ENCODE measurements around the gene EPB41L4B.
"Not testable (repeated sequence)": the region's sequence is repeated elsewhere in the genome, so short reads cannot be mapped to it uniquely, and the experiment has no call there.

The EPB41L4B gene

DNA sequence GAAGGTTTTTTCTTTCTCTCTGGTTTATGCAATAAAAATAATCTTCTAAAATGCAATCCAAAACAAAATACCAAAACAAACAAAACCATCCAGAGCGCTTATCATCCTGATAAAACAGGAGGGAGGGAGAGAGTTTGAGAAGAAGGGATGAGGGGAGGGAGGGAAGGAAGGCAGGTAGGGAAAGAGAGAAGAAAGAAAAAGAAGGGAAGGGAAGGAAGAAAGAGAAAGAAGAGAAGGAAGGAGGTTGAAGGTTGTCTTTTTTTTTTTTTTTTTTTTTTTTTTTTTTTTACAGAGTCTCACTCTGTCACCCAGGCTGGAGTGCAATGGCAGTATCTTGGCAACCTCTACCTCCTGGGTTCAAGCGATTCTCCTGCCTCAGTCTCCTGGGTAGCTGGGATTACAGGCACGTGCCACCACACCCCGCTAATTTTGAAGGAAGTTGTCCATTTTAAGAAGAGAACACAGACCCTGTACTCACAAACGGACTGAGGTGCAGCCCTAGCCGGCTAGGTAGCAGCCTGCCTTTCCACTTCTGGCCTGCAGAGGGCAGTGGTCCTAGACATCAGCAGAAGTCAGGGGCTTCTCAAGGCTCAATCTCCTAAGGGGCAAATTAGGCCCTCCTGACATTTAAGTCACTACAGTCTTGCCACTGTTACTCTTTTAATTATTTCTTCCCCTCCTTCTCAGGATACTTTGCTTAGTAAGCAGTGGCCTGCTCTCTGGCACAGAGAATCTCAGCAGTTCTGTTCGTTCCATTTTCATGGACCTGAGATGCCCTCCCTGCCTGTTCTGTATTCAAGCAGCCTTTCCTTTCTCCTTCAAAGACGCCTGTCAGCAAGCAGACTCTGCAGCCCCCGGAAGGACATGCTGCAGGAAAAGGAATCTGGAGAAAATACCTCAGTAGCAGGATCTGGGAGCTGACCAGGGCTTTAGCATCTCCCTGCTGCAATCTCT, 76.4 kb downstream of the EPB41L4B start:
- peak; percentile 67 for DNase-seq (ENCODE audit: low spot score)

- DNase-seq (ENCODE audit: low spot score), result no peak
Measured at GRCh38 chr9:109242741-109243140, 78.1 kb downstream of the EPB41L4B start.

DNA sequence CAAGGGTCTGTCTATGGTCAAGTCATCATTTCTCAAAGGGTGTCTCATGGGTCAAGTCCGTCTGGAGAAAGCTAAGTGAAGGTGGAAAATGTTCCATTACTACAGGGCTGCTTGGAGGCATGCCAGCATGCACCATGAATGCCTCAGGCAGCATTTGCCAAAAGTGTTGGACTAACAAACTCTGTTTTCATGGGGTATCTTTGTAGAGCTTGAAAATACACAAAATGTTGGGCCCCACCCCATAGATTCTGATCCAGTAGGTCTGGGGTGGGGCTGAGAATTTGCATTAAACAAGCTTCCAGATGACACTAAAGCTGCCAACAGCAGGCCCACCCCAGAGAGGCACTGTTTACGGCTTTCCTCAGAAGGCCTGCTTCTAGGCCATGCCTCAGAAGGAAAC, 78.8 kb downstream of the EPB41L4B start:
- DNase-seq (ENCODE audit: low spot score), result no peak

GRCh38 chr9:109241207-109241606, 79.7 kb downstream of the EPB41L4B start:
- DNase-seq (ENCODE audit: low spot score), result no peak

- no peak for DNase-seq (ENCODE audit: low spot score)
Measured at GRCh38 chr9:109239240-109239639, 81.6 kb downstream of the EPB41L4B start.

DNA sequence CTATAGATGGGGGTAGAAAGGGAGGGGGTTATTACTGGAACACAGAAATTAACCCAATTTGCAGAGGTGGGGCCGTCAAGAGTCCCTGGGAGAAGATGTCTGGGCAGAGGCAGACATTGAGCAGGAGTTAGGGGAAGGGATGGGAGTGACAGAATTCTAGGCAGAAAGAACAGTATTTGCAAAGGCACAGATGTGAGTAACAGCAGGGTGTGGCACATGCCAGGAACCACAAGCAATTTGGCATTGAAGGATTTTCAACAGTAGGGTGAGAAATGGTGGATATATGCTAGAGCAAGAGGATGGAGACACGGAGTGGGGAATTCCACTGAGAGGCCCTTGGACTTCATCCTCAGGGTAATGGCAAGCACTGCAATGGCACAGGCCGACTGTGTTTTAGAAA, 82.2 kb downstream of the EPB41L4B start:
- DNase-seq (ENCODE audit: low spot score), result no peak

DNA sequence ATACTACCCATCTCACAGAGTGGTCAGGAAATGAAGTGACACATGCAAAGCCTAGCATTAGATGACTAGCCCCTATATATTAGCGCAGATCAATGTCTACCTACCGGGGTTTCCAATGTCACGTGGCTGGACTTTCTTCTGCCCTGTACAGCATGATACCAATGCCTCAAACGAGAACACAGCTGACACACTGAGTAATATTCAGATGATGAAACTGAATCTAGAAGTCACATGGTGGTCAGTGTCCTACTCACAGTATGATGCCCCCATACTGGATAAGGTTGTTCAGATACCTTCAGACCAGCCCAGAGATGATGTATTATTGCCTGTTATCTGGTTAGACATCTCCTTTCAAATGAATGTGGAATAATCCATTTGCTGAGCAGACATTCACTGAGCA, 82.7 kb downstream of the EPB41L4B start:
- DNase-seq (ENCODE audit: low spot score), result no peak

DNA sequence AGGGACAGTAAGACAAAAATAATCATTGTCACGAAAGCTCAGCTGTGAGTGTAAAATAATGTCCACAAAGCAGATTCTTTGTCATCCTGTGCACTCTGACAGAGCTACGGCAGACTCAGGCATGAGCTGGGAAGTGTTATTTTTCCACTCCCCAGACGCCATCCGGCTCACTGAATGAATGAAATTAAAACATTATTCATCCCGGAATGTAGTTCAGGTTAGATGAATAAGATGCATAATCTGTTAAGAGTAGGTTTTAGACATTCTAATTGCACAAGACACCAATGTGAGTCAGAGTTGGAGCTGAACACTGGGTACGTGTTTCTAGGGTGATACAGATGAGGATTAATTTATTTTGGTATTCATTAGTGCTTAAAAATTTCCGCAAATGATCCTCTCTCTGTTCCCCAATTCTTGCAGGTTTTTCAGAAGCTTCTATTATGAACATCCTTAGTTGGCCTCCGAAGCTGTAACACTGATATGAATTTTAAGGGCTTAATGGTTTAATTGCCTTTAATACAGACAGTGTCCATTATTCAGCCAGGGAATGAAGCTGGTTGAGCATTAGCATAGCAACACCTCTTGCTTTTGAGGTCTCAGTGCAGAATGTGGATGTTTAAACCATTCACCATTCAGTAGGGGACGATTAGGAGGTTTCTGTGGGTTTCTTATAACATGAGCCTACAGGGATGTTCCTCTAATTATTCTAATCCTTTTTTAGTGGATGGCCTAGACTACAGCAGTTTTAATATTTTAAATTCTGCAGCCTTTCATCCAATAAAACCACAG, 88.2 kb downstream of the EPB41L4B start:
- no peak for DNase-seq (ENCODE audit: low spot score)

- no peak for DNase-seq (ENCODE audit: low spot score)
Measured at GRCh38 chr9:109231593-109231992, 89.3 kb downstream of the EPB41L4B start.

- no peak for DNase-seq (ENCODE audit: low spot score)
Measured at GRCh38 chr9:109230277-109230676, 90.6 kb downstream of the EPB41L4B start.

- no peak for DNase-seq (ENCODE audit: low spot score)
Measured at GRCh38 chr9:109229682-109230081, 91.2 kb downstream of the EPB41L4B start.

GRCh38 chr9:109228093-109228642, 92.7 kb downstream of the EPB41L4B start:
- no peak for DNase-seq (ENCODE audit: low spot score)

GRCh38 chr9:109225629-109226028, 95.2 kb downstream of the EPB41L4B start:
- DNase-seq (ENCODE audit: low spot score), result no peak

GRCh38 chr9:109224751-109225150, 96.1 kb downstream of the EPB41L4B start:
- DNase-seq (ENCODE audit: low spot score), result no peak

DNA sequence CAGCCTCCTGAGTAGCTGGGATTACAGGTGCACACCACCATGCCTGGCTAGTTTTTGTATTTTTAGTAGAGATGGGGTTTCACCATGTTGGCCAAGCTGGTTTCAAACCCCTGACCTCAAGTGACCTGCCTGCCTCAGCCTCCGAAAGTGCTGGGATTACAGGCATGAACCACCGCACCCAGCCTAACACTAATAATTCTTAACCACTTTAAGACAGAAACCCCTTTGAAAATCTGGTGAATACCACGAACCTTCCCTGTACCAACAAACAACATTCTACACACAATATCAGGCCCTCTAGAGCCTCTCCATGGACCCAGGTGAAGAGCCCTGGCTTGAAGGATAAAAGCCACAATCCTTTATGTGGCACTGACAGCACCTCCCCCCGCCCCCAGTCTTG, 102.6 kb downstream of the EPB41L4B start:
- not testable (repeated sequence) for DNase-seq (ENCODE audit: low spot score)

DNA sequence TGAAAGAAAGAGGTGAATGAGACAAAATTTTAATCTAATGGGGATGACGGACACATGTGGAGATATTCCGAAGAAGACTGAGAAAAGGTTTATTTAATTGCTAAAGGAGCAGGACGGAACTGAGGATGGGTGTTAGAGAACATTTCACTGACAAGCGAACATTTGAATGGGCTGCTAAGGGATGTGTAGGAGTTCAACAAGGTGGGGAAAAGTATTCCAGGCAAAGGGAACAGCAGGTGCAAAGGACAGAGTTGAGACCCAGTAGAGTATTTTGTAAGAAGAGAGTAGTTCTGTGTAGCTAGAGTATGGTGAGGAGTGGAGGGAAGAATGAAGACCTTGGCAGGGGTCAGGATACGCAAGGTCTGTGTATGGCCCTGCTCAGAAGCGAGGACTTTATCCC, 106.4 kb downstream of the EPB41L4B start:
- no peak for DNase-seq (ENCODE audit: low spot score)

DNA sequence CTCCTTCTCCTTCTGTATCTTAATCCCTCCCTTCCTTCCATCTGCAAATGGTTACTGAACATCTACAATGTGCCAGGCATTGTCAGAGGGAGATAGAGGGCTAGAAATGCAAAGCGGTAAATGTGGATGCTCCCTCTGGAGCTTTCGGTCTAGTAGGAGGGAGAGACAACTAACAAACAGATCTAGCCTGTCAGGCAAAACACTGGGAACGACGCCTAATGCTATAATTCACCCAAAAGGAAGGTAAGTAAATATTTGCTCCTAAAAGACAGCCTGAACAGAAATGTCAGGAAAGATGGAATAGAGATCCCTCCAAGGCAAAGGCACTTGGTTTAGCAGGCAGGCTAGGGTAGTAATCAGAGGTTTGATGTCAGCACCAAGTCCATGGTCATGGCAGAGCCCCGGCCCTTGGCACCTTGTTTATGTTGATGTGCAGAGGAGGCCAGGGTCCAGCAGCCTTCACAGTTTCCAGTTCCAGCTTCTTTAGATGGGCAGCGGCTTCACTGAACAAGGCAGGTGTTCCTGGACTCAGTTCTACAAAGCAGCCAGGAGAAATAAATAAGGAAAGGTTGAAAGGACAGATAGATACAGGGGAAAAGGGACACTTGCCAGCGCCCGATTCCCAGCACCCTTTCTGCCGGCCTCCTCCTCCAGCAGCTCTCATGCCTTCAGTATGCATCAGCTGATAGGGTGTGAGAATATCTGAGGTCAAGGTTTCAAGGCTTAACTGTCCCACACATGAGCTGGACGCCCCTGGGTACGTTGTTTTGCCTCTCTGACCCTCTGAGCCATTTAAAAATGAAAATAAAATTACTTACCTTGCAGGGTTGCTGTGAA, 107.4 kb downstream of the EPB41L4B start:
- DNase-seq (ENCODE audit: low spot score), result no peak

- no peak for DNase-seq (ENCODE audit: low spot score)
Measured at GRCh38 chr9:109212768-109213167, 108.1 kb downstream of the EPB41L4B start.

GRCh38 chr9:109206670-109207069, 114.2 kb downstream of the EPB41L4B start:
- DNase-seq (ENCODE audit: low spot score), result no peak

GRCh38 chr9:109205526-109205925, 115.3 kb downstream of the EPB41L4B start:
- DNase-seq (ENCODE audit: low spot score), result no peak

DNA sequence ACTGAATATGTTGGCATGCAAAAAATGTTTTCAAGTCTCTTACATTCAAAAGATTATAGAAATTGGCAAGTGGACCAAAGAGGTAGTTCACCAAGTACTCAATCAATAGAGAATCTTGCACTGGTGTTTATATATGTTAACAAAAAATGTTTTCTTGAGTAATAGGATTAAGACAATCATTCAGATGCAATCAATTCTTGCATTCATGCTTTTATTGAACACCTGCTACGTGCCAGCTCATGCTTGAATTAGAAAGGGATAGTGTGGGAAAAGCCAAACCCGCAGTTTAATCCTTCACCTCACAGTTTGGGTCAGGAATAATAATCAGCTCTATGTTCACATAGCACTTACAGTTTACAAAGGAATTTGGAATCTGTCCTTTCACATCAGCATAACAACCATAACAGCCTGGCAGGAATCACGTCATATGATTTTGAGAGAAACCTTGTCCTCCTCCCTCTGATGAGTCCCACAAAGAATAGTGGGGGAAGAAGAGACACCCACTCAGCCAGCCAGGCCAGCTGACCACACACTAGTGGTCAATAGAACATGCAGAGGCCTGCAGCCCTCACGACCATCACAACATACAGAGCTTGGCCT, 117.0 kb downstream of the EPB41L4B start:
- no peak for DNase-seq (ENCODE audit: low spot score)

Measured in HuH-7 (cell line).